GM06990 (cell line): Measurements from ENCODE around the gene LGALS3BP.

ENCODE experiments used
- DNase-seq: peaks from one replicate; pipeline ENCODE4 v3.0.0-alpha.2; 2011; ENCODE audit not compliant: insufficient read length; ENCODE audit errors: extremely low read depth
- H3K27me3 ChIP-seq: replicated peaks from 2 replicates; pipeline ENCODE4 v1.6.0; 2011; ENCODE audit warnings: low read length; ENCODE audit not compliant: control insufficient read depth, insufficient read depth
- H3K36me3 ChIP-seq: 2 replicates; pipeline ENCODE4 v1.5.1; 2011; ENCODE audit warnings: low read length; ENCODE audit not compliant: control insufficient read depth, insufficient read depth
- H3K4me3 ChIP-seq: replicated peaks from 2 replicates; pipeline ENCODE4 v1.5.1; 2011; ENCODE audit warnings: low read depth, mild to moderate bottlenecking, control low read depth, low read length
- TF ChIP-seq, protein P1 (sequence below): IDR thresholded peaks from 2 replicates; pipeline ENCODE4 v1.5.1; 2011; ENCODE audit warnings: low read length, control low read depth, mild to moderate bottlenecking, inconsistent platforms; ENCODE audit not compliant: insufficient read depth, poor library complexity, severe bottlenecking

LGALS3BP gene

DNA sequence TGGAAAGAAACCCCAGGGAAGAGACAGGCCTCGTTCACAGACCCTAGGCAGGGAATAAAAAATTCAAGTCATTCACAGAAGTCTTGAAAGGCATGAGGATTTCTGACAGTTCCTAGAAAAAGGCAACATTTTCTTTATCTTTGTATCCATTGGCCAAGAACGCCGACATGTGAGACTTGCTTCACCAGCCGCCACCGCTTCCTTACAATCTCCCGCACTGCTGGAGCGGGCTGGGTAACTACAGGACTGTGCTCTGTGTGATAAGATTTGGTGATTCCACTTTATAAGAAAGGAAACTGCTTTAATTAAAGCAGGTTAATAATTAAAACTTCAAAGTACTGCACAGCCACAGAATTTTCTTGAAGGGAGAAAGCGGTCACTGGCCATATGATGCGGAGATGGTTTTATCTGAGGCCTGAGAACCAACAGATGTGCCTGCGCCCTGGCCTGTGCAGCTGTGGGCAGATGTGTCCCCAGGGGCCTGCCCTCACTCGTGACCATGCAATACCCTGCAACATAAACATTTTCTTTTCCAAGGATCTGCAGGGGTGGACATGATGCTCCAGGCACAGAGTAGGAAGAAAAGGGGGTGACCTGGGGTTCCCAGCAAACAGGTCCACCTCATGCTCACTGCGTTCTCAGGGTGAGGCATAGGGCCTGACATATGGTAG lies 13.0 kb upstream of the LGALS3BP start:
- TF ChIP-seq, protein P1, sequence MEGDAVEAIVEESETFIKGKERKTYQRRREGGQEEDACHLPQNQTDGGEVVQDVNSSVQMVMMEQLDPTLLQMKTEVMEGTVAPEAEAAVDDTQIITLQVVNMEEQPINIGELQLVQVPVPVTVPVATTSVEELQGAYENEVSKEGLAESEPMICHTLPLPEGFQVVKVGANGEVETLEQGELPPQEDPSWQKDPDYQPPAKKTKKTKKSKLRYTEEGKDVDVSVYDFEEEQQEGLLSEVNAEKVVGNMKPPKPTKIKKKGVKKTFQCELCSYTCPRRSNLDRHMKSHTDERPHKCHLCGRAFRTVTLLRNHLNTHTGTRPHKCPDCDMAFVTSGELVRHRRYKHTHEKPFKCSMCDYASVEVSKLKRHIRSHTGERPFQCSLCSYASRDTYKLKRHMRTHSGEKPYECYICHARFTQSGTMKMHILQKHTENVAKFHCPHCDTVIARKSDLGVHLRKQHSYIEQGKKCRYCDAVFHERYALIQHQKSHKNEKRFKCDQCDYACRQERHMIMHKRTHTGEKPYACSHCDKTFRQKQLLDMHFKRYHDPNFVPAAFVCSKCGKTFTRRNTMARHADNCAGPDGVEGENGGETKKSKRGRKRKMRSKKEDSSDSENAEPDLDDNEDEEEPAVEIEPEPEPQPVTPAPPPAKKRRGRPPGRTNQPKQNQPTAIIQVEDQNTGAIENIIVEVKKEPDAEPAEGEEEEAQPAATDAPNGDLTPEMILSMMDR, result no peak
- Histone ChIP-seq H3K27me3 (no peaks in the 10 kb centered on the region), H3K36me3 (peaks cover 35% of the 10 kb centered on the region), H3K4me3 (no peak overlapping the region)
- no peak for DNase-seq

DNA sequence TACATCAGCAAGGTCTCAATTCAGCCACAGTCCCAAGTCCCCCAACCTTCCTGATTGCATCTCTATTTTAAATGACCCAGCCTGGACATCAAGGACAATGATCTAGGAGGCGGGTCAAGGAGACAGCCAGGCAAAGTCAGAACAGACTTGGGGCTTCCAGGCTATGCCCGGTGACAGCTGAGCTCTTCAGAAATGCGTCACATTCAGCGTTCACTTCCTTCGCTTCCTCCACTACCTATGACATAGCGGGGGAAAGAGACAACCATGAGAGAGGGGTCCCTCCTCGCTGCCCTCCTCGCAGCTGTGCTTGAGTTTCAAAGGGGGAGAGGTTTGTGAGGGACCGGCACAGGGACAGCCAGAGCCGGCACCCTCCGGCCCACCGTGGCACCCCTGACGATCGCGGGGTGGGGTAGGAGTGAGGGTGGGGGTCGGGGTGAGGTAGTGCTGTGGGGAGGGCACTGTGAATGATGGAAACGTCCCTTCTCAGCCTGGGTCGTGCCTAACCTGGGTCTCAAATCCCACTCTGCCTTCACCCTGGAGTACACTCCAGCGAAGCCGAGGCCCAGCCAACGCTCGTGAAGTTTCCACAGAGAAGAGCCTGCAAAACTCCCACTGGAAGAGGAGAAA lies 12.3 kb upstream of the LGALS3BP start:
- Histone ChIP-seq H3K36me3 (peaks cover 35% of the 10 kb centered on the region), H3K27me3 (no peaks in the 10 kb centered on the region), H3K4me3 (no peak overlapping the region)
- DNase-seq, result no peak
- TF ChIP-seq, protein P1, result no peak

DNA sequence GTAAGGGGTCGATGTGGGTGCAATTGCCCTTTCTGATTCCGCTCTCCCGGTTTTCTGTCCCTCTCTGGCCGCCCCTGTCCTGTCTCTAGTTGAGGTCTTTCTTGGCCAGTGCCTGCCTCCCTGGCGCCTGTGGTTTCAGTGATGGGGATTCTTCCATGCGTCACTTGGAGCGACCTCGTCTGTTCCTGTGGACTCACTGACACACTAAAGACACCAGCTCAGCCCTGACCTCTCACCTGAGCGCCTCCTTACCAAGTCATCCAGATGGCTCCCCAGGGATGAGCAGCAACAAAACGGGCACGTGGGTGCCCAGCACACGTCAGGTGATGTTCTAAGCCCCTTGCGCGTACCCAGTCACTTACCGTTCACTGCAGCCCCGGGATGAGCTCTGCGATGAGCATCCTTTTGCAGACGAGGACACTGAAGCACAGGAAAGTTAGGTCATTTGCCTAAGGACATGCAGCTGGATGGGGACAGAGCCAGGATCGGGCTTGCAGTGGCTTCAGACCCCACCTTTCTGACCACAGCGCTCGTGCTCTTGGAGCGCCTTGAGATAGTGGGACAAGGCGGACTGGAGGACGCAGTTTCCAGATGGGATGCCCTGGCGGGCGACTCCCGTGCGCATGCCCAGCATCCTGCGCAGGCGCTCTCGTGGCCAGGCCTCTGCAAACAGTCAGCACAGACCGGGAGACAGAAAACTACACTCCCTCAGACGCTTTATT lies 11.5 kb upstream of the LGALS3BP start:
- no peaks in the 10 kb centered on the region for H3K27me3 ChIP-seq
- H3K36me3 ChIP-seq, result peaks cover 28% of the 10 kb centered on the region
- TF ChIP-seq, protein P1, result no peak
- no peak overlapping the region for H3K4me3 ChIP-seq
- DNase-seq, result no peak

DNA sequence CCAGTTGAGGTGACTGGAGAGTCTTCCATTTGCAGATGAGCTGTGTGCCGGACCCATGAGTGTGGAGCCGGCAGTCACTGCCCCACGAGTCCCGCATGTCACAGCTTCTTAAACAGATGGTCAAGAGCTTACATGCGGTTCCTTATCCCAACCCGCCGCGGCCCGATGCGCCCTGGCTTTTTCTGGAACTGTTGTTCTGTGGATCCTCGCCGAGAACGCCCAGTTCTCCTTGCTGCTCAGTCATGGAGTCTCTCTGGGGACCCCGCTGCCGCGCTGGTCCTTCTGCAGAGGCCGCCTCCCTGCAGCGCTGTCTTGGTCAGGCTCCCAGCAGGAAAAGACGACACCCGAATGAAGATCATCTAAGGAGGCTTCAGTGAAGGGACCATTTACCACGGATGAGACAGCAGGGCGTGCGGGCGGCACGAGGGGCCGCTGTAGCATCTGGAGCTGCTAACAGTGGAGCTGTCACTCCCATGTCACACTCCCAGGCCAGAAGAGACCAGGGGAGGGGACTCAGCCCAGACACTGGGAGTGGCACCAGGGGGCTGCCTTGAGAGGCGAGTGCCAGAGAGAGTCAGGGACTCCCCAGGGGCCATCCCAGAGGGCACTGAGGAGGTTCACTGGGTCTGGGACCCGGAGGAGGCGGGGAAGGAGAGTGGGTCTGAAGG lies 10.8 kb upstream of the LGALS3BP start:
- TF ChIP-seq, protein P1, result no peak
- no peaks in the 10 kb centered on the region for H3K27me3 ChIP-seq
- H3K4me3 ChIP-seq, result no peak overlapping the region
- DNase-seq, result no peak
- H3K36me3 ChIP-seq, result peaks cover 23% of the 10 kb centered on the region

DNA sequence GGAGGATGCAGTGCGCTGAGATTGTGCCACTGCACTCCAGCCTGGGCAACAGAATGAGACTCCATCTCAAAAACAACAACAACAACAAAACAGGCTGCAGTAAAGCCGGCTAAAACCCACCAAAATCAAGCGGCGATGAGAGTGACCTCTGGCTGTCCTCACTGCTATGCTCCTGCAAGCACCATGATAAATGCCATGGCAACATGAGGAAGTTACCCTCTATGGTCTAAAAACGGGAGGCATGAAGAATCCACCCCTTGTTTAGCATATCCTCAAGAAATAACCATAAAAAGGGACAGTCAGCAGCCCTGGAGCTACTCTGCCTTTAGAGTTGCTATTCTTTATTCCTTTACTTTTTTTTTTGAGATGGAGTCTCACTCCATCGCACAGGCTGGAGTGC lies 8.4 kb upstream of the LGALS3BP start:
- TF ChIP-seq, protein P1, result no peak
- H3K27me3 ChIP-seq, result no peaks in the 10 kb centered on the region
- peaks cover 11% of the 10 kb centered on the region for H3K36me3 ChIP-seq
- no peak for DNase-seq
- no peak overlapping the region for H3K4me3 ChIP-seq
